HepG2 (cell line): ENCODE measurements around the gene ANKRD30A. TPM values are rescaled to one million over a fixed set of nuclear protein-coding genes. Genes with fewer than 3 reads are reported as not detected.

ENCODE experiments used
- ATAC-seq: fragments of 200-7000 bp; cut with Tn5 transposase; 3 replicates; pipeline ENCODE4 v1.9.1; 2020; ENCODE audit warnings: mild to moderate bottlenecking, moderate library complexity
- BruUV-seq: library from RNA; stranded (reverse); fragments of 400-500 nt; replicated peaks from 2 replicates; lab custom pipeline; 2021; lab: Mats Ljungman, UMichigan
- CTCF ChIA-PET: fragments of 300-600 bp; formaldehyde crosslinking; extraction: SDS; loops from one replicate; lab custom pipeline; 2021; ENCODE audit warnings: low total read pairs, inconsistent platforms, low intra/inter-chr PET ratio; lab: Yijun Ruan, JAX
- POLR2A ChIA-PET: fragments of 350-600 bp; sonication (Branson Sonifier 250); formaldehyde crosslinking; loops from one replicate; lab custom pipeline; 2020; ENCODE audit warnings: antibody characterized with exemption, inconsistent platforms; lab: Yijun Ruan, JAX
- DNase-seq: peaks from one replicate; pipeline ENCODE4 v3.0.0-alpha.2; 2015; ENCODE audit warnings: low spot score
- FAIRE-seq: peaks from 3 replicates; lab custom pipeline; 2011; peaks lifted over from hg19 to GRCh38; lab: Jason Lieb, UNC
- H2AFZ ChIP-seq: one replicate; pipeline ENCODE4 v1.6.1; 2011; ENCODE audit warnings: low read length, inconsistent platforms
- H3K27ac ChIP-seq: fragments of 300-600 bp; 3 replicates; pipeline ENCODE4 v1.8.0; 2011; ENCODE audit warnings: mixed run types, mild to moderate bottlenecking, mixed read lengths, low read length, inconsistent platforms; ENCODE audit not compliant: insufficient read depth; ENCODE audit errors: extremely low read length
- H3K27me3 ChIP-seq, 2 experiments: fragments of 200-600 bp in 1 of 2; 2 replicates in 1 of 2; 3 replicates in 1 of 2; pipeline versions ENCODE4 v1.6.0 to v1.8.0; 2011; ENCODE audit warnings: low read length in 2 of 2, mild to moderate bottlenecking in 2 of 2, moderate library complexity in 2 of 2, inconsistent platforms in 1 of 2; ENCODE audit not compliant: insufficient read depth in 2 of 2, control insufficient read depth in 1 of 2
- H3K36me3 ChIP-seq, 2 experiments: fragments of 200-600 bp in 1 of 2; replicated peaks in 1 of 2; 2 replicates in 1 of 2; 3 replicates in 1 of 2; pipeline versions ENCODE4 v1.5.1 to v1.8.0; 2011; ENCODE audit warnings: low read length in 2 of 2, inconsistent platforms in 1 of 2; ENCODE audit not compliant: insufficient read depth in 2 of 2, control insufficient read depth in 1 of 2
- H3K4me1 ChIP-seq: 2 replicates; pipeline ENCODE4 v1.5.1; 2012; ENCODE audit warnings: low read length, inconsistent platforms; ENCODE audit not compliant: insufficient read depth
- H3K4me2 ChIP-seq: 2 replicates; pipeline ENCODE4 v1.6.0; 2011; ENCODE audit warnings: low read depth, low read length, inconsistent platforms
- H3K4me3 ChIP-seq, 3 experiments: fragments of 200-600 bp in 1 of 3; sonication (generic), shearing (Covaris generic) in 1 of 3; replicated peaks in 1 of 3; 2 replicates each; pipeline ENCODE4 v1.5.1; 2011 to 2016; ENCODE audit warnings: low read length in 3 of 3, inconsistent platforms in 2 of 3, low read depth in 2 of 3, mild to moderate bottlenecking in 2 of 3, control low read depth in 1 of 3, mixed read lengths in 1 of 3; ENCODE audit not compliant: insufficient read depth in 1 of 3
- H3K79me2 ChIP-seq: one replicate; pipeline ENCODE4 v1.6.1; 2011; ENCODE audit warnings: low read length, inconsistent platforms; ENCODE audit not compliant: insufficient read depth
- H3K9ac ChIP-seq: 2 replicates; pipeline ENCODE4 v1.6.0; 2011; ENCODE audit warnings: mild to moderate bottlenecking, low read depth, low read length, inconsistent platforms; ENCODE audit not compliant: insufficient read depth
- H3K9me3 ChIP-seq: 2 replicates; pipeline ENCODE4 v1.5.1; 2012; ENCODE audit warnings: mild to moderate bottlenecking, low read length
- H4K20me1 ChIP-seq: 2 replicates; pipeline ENCODE4 v1.6.0; 2011; ENCODE audit warnings: inconsistent platforms, mild to moderate bottlenecking, low read length, moderate library complexity; ENCODE audit not compliant: insufficient read depth
- HDAC6 ChIP-seq: fragments of 200-600 bp; sonication (generic); IDR thresholded peaks from 2 replicates; pipeline ENCODE4 v1.7.0; 2017; ENCODE audit warnings: mild to moderate bottlenecking, antibody characterized with exemption, low read length, low read depth
- LCORL ChIP-seq, 2 experiments: fragments of 450-650 bp in 1 of 2; sonication (generic) in 1 of 2; formaldehyde crosslinking in 1 of 2; IDR thresholded peaks; 2 replicates each; pipeline versions ENCODE4 v1.5.0 to v1.6.1; 2017 to 2020; ENCODE audit warnings: antibody characterized with exemption in 1 of 2, missing genetic modification reagents in 1 of 2
- TAF15 ChIP-seq: fragments of 200-400 bp; formaldehyde crosslinking; IDR thresholded peaks from one replicate; pipeline ENCODE4 v1.6.1; 2018; ENCODE audit warnings: mild to moderate bottlenecking, low read depth, low read length; ENCODE audit not compliant: poor library complexity, severe bottlenecking
- TEAD3 ChIP-seq: optimal IDR thresholded peaks from 2 replicates; pipeline ENCODE3; 2016; ENCODE audit warnings: borderline replicate concordance
- ZGPAT ChIP-seq: IDR thresholded peaks from 2 replicates; pipeline ENCODE4 v1.6.1; 2016; ENCODE audit warnings: mild to moderate bottlenecking
- ZNF180 ChIP-seq: sonication (generic); formaldehyde crosslinking; IDR thresholded peaks from 2 replicates; pipeline ENCODE4 v1.4.0; 2020; ENCODE audit warnings: low read depth, missing genetic modification reagents, borderline replicate concordance
- ZNF670 ChIP-seq: sonication (generic); formaldehyde crosslinking; IDR thresholded peaks from 2 replicates; pipeline ENCODE4 v1.8.0; 2022; ENCODE audit warnings: mild to moderate bottlenecking, missing genetic modification reagents, borderline replicate concordance
- ZNF75D ChIP-seq: sonication (generic); formaldehyde crosslinking; IDR thresholded peaks from 2 replicates; pipeline ENCODE4 v1.8.1; 2023; ENCODE audit warnings: missing genetic modification reagents, mild to moderate bottlenecking, borderline replicate concordance
- WGBS: methylation state at CpG from one replicate; pipeline ENCODE4 v1.1.6; 2017; ENCODE audit warnings: low lambda C conversion rate; 5-methylcytosine and 5-hydroxymethylcytosine counted together
- in situ Hi-C: cut with HindIII; loops from 2 replicates; pipeline ENCODE4 v1.10.0; 2017; ENCODE audit warnings: low pct_unique_long_range_greater_than_20kb; ENCODE audit not compliant: extremely low pct_ligation_motif_present
- intact Hi-C: fragments of 100-400 bp; cut with micrococcal nuclease; formaldehyde crosslinking; loops from one replicate; pipeline ENCODE4 v1.10.0; 2022; ENCODE audit not compliant: unreplicated experiment
- polyA plus RNA-seq, 8 experiments: library from polyadenylated mRNA; depleted of rRNA in 3 of 8; stranded (reverse) in 7 of 8; unstranded in 1 of 8; fragments of >200 nt; fragmentation: Illumina TruSeq in 4 of 8; extraction: Trizol in 4 of 8; gene quantifications; 2 replicates each; pipeline versions ENCODE4 v1.2.1 to v1.2.3, GENCODE V29; 2011 to 2016; ENCODE audit warnings: low read depth in 4 of 8, missing spikeins in 1 of 8, mixed read lengths in 1 of 8; ENCODE audit not compliant: insufficient read depth in 1 of 8
- total RNA-seq, 5 experiments: library from RNA; depleted of rRNA; stranded (reverse); fragments of >200 nt; fragmentation: Illumina TruSeq; extraction: Trizol; gene quantifications; 2 replicates each; pipeline ENCODE4 v1.2.3, GENCODE V29; 2016; ENCODE audit warnings: low read depth in 1 of 5
- TF ChIP-seq, protein P1 (sequence below): sonication (generic); formaldehyde crosslinking; IDR thresholded peaks from 2 replicates; pipeline ENCODE4 v1.4.0; 2020; ENCODE audit warnings: missing genetic modification reagents

Gene ANKRD30A
- total and polyA plus RNA-seq, 2 of the 13 experiments (the other 11 are each of a cell fraction or from before 2014, with no cell fraction given), result not detected

GRCh38 chr10:37379991-37380390 is 254.6 kb downstream of the ANKRD30A start:
- Histone ChIP-seq H3K27ac (no peak overlapping the region), H3K79me2 (no peaks in the 10 kb centered on the region), H3K9ac (no peak overlapping the region), H3K4me3 (no peak overlapping the region), H2AFZ (no peak overlapping the region), H4K20me1 (no peaks in the 10 kb centered on the region), H3K4me1 (no peaks in the 10 kb centered on the region), H3K9me3 (peaks cover 17% of the 10 kb centered on the region; the same call in 1 of the 2 replicates), H3K36me3 (no peaks in the 10 kb centered on the region), H3K27me3 (no peaks in the 10 kb centered on the region), H3K4me2 (no peak overlapping the region)
- WGBS, result 1% methylated on average over 3 of the region's 3 CpGs
- intact Hi-C loops, result no loop called here
- ChIA-PET CTCF (no interaction called here), POLR2A (no interaction called here)
- ATAC-seq (no peak), DNase-seq (no peak), FAIRE-seq (no peak)
- in situ Hi-C loops, result no loop called here
- no peak for TF ChIP-seq HDAC6
- no peak for TF ChIP-seq ZGPAT
- TF ChIP-seq TAF15, result no peak
- no peak for TF ChIP-seq LCORL (IDR thresholded peaks at IDR 0.05)
- TF ChIP-seq LCORL (CRISPR knock-in tag; IDR thresholded peaks at IDR 0.05), result no peak
- TF ChIP-seq ZNF75D (CRISPR knock-in tag), result no peak
- TF ChIP-seq ZNF180 (CRISPR knock-in tag), result no peak
- TF ChIP-seq, protein P1, sequence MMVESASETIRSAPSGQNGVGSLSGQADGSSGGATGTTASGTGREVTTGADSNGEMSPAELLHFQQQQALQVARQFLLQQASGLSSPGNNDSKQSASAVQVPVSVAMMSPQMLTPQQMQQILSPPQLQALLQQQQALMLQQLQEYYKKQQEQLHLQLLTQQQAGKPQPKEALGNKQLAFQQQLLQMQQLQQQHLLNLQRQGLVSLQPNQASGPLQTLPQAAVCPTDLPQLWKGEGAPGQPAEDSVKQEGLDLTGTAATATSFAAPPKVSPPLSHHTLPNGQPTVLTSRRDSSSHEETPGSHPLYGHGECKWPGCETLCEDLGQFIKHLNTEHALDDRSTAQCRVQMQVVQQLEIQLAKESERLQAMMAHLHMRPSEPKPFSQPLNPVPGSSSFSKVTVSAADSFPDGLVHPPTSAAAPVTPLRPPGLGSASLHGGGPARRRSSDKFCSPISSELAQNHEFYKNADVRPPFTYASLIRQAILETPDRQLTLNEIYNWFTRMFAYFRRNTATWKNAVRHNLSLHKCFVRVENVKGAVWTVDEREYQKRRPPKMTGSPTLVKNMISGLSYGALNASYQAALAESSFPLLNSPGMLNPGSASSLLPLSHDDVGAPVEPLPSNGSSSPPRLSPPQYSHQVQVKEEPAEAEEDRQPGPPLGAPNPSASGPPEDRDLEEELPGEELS, result no peak
- no peak for TF ChIP-seq ZNF670
- no peak for TF ChIP-seq TEAD3 (CRISPR knock-in tag)
- no TSS peak for BruUV-seq
